Peyer's patch (tissue), 4 donors: Measurements from ENCODE around the gene GGT7. TPM values are rescaled to one million over a fixed set of nuclear protein-coding genes. Genes with fewer than 3 reads are reported as not detected.
A peak's percentile ranks its signal among the peaks of the same experiment; 100 is the strongest.

Experiments
- DNase-seq, 3 donors: peaks; one replicate each; pipeline ENCODE4 v3.0.0-alpha.2; 2017 to 2019
- H3K27ac ChIP-seq, 4 donors: fragments of 200-600 bp; sonication (generic); one replicate each; pipeline ENCODE4 v1.5.1; 2016 to 2019
- H3K27me3 ChIP-seq, 2 donors: fragments of 200-600 bp; sonication (generic); one replicate each; pipeline ENCODE4 v1.5.1; 2019
- H3K36me3 ChIP-seq, 3 donors: fragments of 200-600 bp; sonication (generic); one replicate each; pipeline ENCODE4 v1.5.1; 2016 to 2019
- H3K4me1 ChIP-seq, 4 donors: fragments of 200-600 bp; sonication (generic); one replicate each; pipeline ENCODE4 v1.5.1; 2016 to 2019
- H3K4me3 ChIP-seq, 4 donors: fragments of 200-600 bp; sonication (generic); 1 replicate in 3 of 4; 2 replicates in 1 of 4; pipeline ENCODE4 v1.5.1; 2016 to 2019; ENCODE audit warnings: mild to moderate bottlenecking in 1 of 4
- H3K9me3 ChIP-seq, 4 donors: fragments of 200-600 bp; sonication (generic); one replicate each; pipeline ENCODE4 v1.5.1; 2016 to 2019; ENCODE audit warnings: mild to moderate bottlenecking in 1 of 4
- CTCF ChIP-seq, 6 experiments: fragments of 450-650 bp in 4 of 6; fragments of 200-600 bp in 2 of 6; sonication (generic) in 1 of 6; IDR thresholded peaks; one replicate each; pipeline ENCODE4 v1.5.1; 2017 to 2019; ENCODE audit warnings: antibody characterized with exemption in 6 of 6, mild to moderate bottlenecking in 3 of 6, moderate library complexity in 1 of 6
- POLR2A ChIP-seq, 2 donors: fragments of 450-650 bp; IDR thresholded peaks; one replicate each; pipeline ENCODE4 v1.5.1; 2017; ENCODE audit warnings: antibody characterized with exemption in 2 of 2, mild to moderate bottlenecking in 2 of 2, moderate library complexity in 2 of 2
- total RNA-seq, 4 donors: library from RNA; depleted of rRNA; stranded (reverse); fragments of >200 nt; gene quantifications; one replicate each; pipeline ENCODE4 v1.1.0, GENCODE V29; 2016

Gene GGT7
- 10 to 100 TPM; 22.3 to 40.6 (median 31.8) TPM for total RNA-seq

- peak; percentile 83 to 94 (median 91) for DNase-seq
- Histone ChIP-seq H3K4me1 (peaks cover 0 to 36% (median 6%) of the 10 kb centered on the region in 4 donors), H3K27ac (peak within 1 kb of the TSS; percentile 50 to 69 (median 56)), H3K27me3 (no peaks in the 10 kb centered on the region), H3K4me3 (peak within 1 kb of the TSS; percentile 63 to 85 (median 66)), H3K9me3 (no peaks in the 10 kb centered on the region), H3K36me3 (no peaks in the 10 kb centered on the region)
- TF ChIP-seq CTCF (IDR thresholded peaks at IDR 0.05) (peak in 5 of 6 experiments; percentile 68 to 86 (median 72)), POLR2A (IDR thresholded peaks at IDR 0.05) (peak in 1 of 2 donors; percentile 53)
Measured at GRCh38 chr20:34872622-34873224, at the start of gene GGT7. Gene GGT7 (minus strand): TSS chr20:34872856. CDS start chr20:34872815, 41 bp downstream.

GRCh38 chr20:34921436-34921835 lies 48.8 kb upstream of the GGT7 start:
- TF ChIP-seq CTCF (IDR thresholded peaks at IDR 0.05): no peak
- TF ChIP-seq POLR2A (IDR thresholded peaks at IDR 0.05): no peak
- DNase-seq: no peak
- Histone ChIP-seq H3K36me3 (peaks cover 0 to 67% (median 5%) of the 10 kb centered on the region in 3 donors), H3K9me3 (no peaks in the 10 kb centered on the region), H3K27me3 (no peaks in the 10 kb centered on the region), H3K4me1 (peaks cover 0 to 6% (median 0%) of the 10 kb centered on the region in 4 donors), H3K27ac (no peak overlapping the region), H3K4me3 (no peak overlapping the region)

DNA sequence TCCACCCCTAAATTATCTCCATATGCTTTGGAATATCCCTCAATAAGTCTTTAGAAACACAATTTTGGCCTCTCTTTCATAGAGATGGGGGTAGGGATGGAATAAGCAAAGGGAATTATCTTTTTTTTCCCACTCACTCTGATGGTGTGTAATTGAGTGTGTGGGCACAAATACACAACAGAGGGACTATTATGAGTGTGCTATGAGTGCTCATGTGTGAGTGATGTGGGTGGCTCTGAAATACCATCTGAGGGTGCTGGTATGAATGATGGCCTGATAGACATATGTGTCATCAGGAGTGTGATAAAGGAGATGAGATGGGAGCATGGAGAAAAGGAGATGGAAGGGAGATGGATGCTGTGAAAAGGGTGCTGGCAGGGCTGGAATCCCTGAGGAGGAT lies 47.4 kb upstream of the GGT7 start:
- Histone ChIP-seq H3K27ac (no peak overlapping the region), H3K4me1 (peaks cover 0 to 6% (median 3%) of the 10 kb centered on the region in 4 donors), H3K27me3 (no peaks in the 10 kb centered on the region), H3K4me3 (no peak overlapping the region), H3K9me3 (no peaks in the 10 kb centered on the region), H3K36me3 (peaks cover 0 to 54% (median 5%) of the 10 kb centered on the region in 3 donors)
- no peak for DNase-seq
- TF ChIP-seq CTCF (IDR thresholded peaks at IDR 0.05): no peak
- no peak for TF ChIP-seq POLR2A (IDR thresholded peaks at IDR 0.05)

GRCh38 chr20:34916774-34917354 lies 44.2 kb upstream of the GGT7 start:
- H3K9me3 ChIP-seq: no peaks in the 10 kb centered on the region
- H3K4me1 ChIP-seq: peaks cover 0 to 21% (median 3%) of the 10 kb centered on the region in 4 donors
- H3K27ac ChIP-seq: peak overlapping the region in 3 of 4 donors; percentile 43 to 86 (median 68)
- no peak overlapping the region for H3K4me3 ChIP-seq
- peak in 1 of 3 donors; percentile 57 for DNase-seq
- no peaks in the 10 kb centered on the region for H3K27me3 ChIP-seq
- TF ChIP-seq CTCF (IDR thresholded peaks at IDR 0.05) (no peak), POLR2A (IDR thresholded peaks at IDR 0.05) (peak; percentile 50 to 80)
- peaks cover 0 to 27% (median 0%) of the 10 kb centered on the region in 3 donors for H3K36me3 ChIP-seq

DNA sequence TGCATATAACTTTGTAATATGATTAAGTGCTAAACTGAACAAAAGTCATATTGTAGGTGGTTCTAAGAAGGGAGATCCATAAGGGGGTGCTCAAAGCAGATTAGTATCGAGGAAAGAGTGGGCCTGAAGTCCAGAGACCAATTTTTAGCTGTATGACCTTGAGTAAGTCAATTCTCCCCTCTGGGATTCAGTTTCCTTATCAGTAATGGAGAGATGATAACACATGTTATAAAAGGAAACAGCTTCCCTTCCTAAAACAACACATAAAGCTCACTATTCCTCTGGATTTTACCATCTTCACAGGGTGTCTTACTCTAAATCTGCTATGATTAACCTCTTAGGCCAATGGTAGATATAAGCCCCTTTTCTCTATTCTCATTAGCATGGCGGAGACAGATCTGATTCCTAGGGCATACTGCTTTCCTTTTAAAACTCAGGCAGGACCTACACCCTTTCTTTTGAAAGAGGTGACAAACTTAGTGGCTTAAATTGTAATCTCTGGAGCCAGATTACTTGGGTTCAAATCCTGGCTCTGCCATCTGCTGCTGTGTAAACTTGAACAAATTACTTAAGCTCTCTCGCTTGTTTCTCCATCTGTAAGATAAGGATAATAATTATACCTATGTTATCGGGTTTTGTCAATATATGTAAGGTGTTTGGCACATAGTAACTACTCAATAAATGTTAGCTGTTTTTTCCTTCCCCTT lies 43.2 kb upstream of the GGT7 start:
- Histone ChIP-seq H3K36me3 (peaks cover 0 to 18% (median 0%) of the 10 kb centered on the region in 3 donors), H3K27ac (peak overlapping the region in 3 of 4 donors; percentile 43 to 86 (median 68)), H3K4me1 (peaks cover 0 to 21% (median 3%) of the 10 kb centered on the region in 4 donors), H3K27me3 (no peaks in the 10 kb centered on the region), H3K9me3 (no peaks in the 10 kb centered on the region), H3K4me3 (no peak overlapping the region)
- TF ChIP-seq CTCF (IDR thresholded peaks at IDR 0.05) (no peak), POLR2A (IDR thresholded peaks at IDR 0.05) (no peak)
- DNase-seq: no peak
